ENCODE measurements around the gene TOR2A. TPM values are rescaled to one million over a fixed set of nuclear protein-coding genes. Genes with fewer than 3 reads are reported as not detected.
"Not testable (repeated sequence)": the region's sequence is repeated elsewhere in the genome, so short reads cannot be mapped to it uniquely, and the experiment has no call there.

TOR2A gene
- total RNA-seq = 10 to 100 TPM; 20.4 to 31.9 TPM

GRCh38 chr9:127734747-127735529 is at the start of gene TOR2A:
TOR2A (minus strand) TSS chr9:127735294; CDS start chr9:127735270, 24 bp downstream.
- DNase-seq (ENCODE audit: low spot score) (peak; percentile 97), ATAC-seq (peak; percentile 96 to 97)
- Mint-ChIP-seq H3K4me3 (peak within 1 kb of the TSS; percentile 78), H3K4me1 (ENCODE audit: low read depth in 2 of 2) (peaks cover 19 to 22% of the 10 kb centered on the region in 2 donors), H3K27ac (peak within 1 kb of the TSS; percentile 75 to 85), H3K36me3 (no peaks in the 10 kb centered on the region), H3K9me3 (no peaks in the 10 kb centered on the region), H3K27me3 (no peaks in the 10 kb centered on the region)

- ATAC-seq = peak; percentile 41 to 59
- peaks cover 57% of the 10 kb centered on the region in 2 donors for H3K4me1 Mint-ChIP-seq (ENCODE audit: low read depth in 2 of 2)
- peak overlapping the region; percentile 88 to 91 for H3K27ac Mint-ChIP-seq
- H3K4me3 Mint-ChIP-seq = peak overlapping the region; percentile 87
- H3K27me3 Mint-ChIP-seq = no peaks in the 10 kb centered on the region
- no peaks in the 10 kb centered on the region for H3K9me3 Mint-ChIP-seq
- H3K36me3 Mint-ChIP-seq = peaks cover 8% of the 10 kb centered on the region
- DNase-seq (ENCODE audit: low spot score) = peak; percentile 91
These were observed 48.3 kb upstream of the TOR2A start for GRCh38 chr9:127783111-127784008.

GRCh38 chr9:127781806-127782205 is 46.7 kb upstream of the TOR2A start:
- peaks cover 56 to 60% of the 10 kb centered on the region in 2 donors for H3K4me1 Mint-ChIP-seq (ENCODE audit: low read depth in 2 of 2)

GRCh38 chr9:127780909-127781308 is 45.8 kb upstream of the TOR2A start:
- peak overlapping the region; percentile 30 for H3K4me3 Mint-ChIP-seq
- not testable (repeated sequence) for H3K36me3 Mint-ChIP-seq; DNase-seq (ENCODE audit: low spot score); ATAC-seq; H3K27me3 Mint-ChIP-seq; H3K9me3 Mint-ChIP-seq
- peak overlapping the region; percentile 88 to 91 for H3K27ac Mint-ChIP-seq
- peaks cover 59 to 63% of the 10 kb centered on the region in 2 donors for H3K4me1 Mint-ChIP-seq (ENCODE audit: low read depth in 2 of 2)

More at GRCh38 chr9:127781806-127782205, 46.7 kb upstream of the TOR2A start:
- peak overlapping the region; percentile 48 for H3K4me3 Mint-ChIP-seq
- H3K36me3 Mint-ChIP-seq = peaks cover 4% of the 10 kb centered on the region
- ATAC-seq (no peak), DNase-seq (ENCODE audit: low spot score) (no peak)
- no peaks in the 10 kb centered on the region for H3K27me3 Mint-ChIP-seq
- H3K9me3 Mint-ChIP-seq = no peaks in the 10 kb centered on the region
- H3K27ac Mint-ChIP-seq = peak overlapping the region; percentile 88 to 91

GRCh38 chr9:127780126-127780885 is 45.2 kb upstream of the TOR2A start:
- DNase-seq (ENCODE audit: low spot score) = no peak
- peaks cover 4% of the 10 kb centered on the region for H3K36me3 Mint-ChIP-seq
- peaks cover 59 to 63% of the 10 kb centered on the region in 2 donors for H3K4me1 Mint-ChIP-seq (ENCODE audit: low read depth in 2 of 2)
- peak overlapping the region; percentile 88 to 91 for H3K27ac Mint-ChIP-seq
- no peaks in the 10 kb centered on the region for H3K9me3 Mint-ChIP-seq
- H3K27me3 Mint-ChIP-seq = no peaks in the 10 kb centered on the region
- H3K4me3 Mint-ChIP-seq = peak overlapping the region; percentile 98
- ATAC-seq = no peak

- H3K27me3 Mint-ChIP-seq = no peaks in the 10 kb centered on the region
- H3K27ac Mint-ChIP-seq = peak overlapping the region; percentile 88 to 91
- peak overlapping the region; percentile 98 for H3K4me3 Mint-ChIP-seq
- ATAC-seq (peak; percentile 69 to 86), DNase-seq (ENCODE audit: low spot score) (peak; percentile 88)
- H3K9me3 Mint-ChIP-seq = no peaks in the 10 kb centered on the region
- H3K36me3 Mint-ChIP-seq = peaks cover 4% of the 10 kb centered on the region
- H3K4me1 Mint-ChIP-seq (ENCODE audit: low read depth in 2 of 2) = peaks cover 54 to 58% of the 10 kb centered on the region in 2 donors
These were observed 44.3 kb upstream of the TOR2A start for GRCh38 chr9:127779136-127779981.

GRCh38 chr9:127778280-127779135 is 43.4 kb upstream of the TOR2A start, which contains the start of gene SH2D3C:
SH2D3C (minus strand) TSS chr9:127778666; CDS start chr9:127778627, 39 bp downstream.
- H3K4me3 Mint-ChIP-seq = peak within 1 kb of the TSS; percentile 98
- H3K27me3 Mint-ChIP-seq = no peaks in the 10 kb centered on the region
- peak within 1 kb of the TSS; percentile 88 to 91 for H3K27ac Mint-ChIP-seq
- H3K4me1 Mint-ChIP-seq (ENCODE audit: low read depth in 2 of 2) = peaks cover 51 to 55% of the 10 kb centered on the region in 2 donors
- DNase-seq (ENCODE audit: low spot score) (no peak), ATAC-seq (peak; percentile 20 to 36)
- H3K36me3 Mint-ChIP-seq = peaks cover 4% of the 10 kb centered on the region
- H3K9me3 Mint-ChIP-seq = no peaks in the 10 kb centered on the region

GRCh38 chr9:127777368-127777980 is 42.4 kb upstream of the TOR2A start:
- ATAC-seq = no peak
- peak overlapping the region; percentile 88 to 91 for H3K27ac Mint-ChIP-seq
- H3K4me3 Mint-ChIP-seq = peak overlapping the region; percentile 98
- no peaks in the 10 kb centered on the region for H3K27me3 Mint-ChIP-seq
- no peak for DNase-seq (ENCODE audit: low spot score)
- peaks cover 4% of the 10 kb centered on the region for H3K36me3 Mint-ChIP-seq
- peaks cover 40 to 44% of the 10 kb centered on the region in 2 donors for H3K4me1 Mint-ChIP-seq (ENCODE audit: low read depth in 2 of 2)
- no peaks in the 10 kb centered on the region for H3K9me3 Mint-ChIP-seq

- DNase-seq (ENCODE audit: low spot score) = no peak
- ATAC-seq = no peak
- peaks cover 39 to 43% of the 10 kb centered on the region in 2 donors for H3K4me1 Mint-ChIP-seq (ENCODE audit: low read depth in 2 of 2)
- peaks cover 4% of the 10 kb centered on the region for H3K36me3 Mint-ChIP-seq
- peak overlapping the region; percentile 88 to 91 for H3K27ac Mint-ChIP-seq
- peak overlapping the region; percentile 98 for H3K4me3 Mint-ChIP-seq
- no peaks in the 10 kb centered on the region for H3K27me3 Mint-ChIP-seq
- H3K9me3 Mint-ChIP-seq = no peaks in the 10 kb centered on the region
These were observed 41.8 kb upstream of the TOR2A start for GRCh38 chr9:127776924-127777289.

- H3K36me3 Mint-ChIP-seq = peaks cover 4% of the 10 kb centered on the region
- peak overlapping the region; percentile 98 for H3K4me3 Mint-ChIP-seq
- peak; percentile 83 for DNase-seq (ENCODE audit: low spot score)
- no peaks in the 10 kb centered on the region for H3K9me3 Mint-ChIP-seq
- peak; percentile 53 to 61 for ATAC-seq
- H3K27me3 Mint-ChIP-seq = no peaks in the 10 kb centered on the region
- peak overlapping the region; percentile 88 to 91 for H3K27ac Mint-ChIP-seq
- peaks cover 35 to 37% of the 10 kb centered on the region in 2 donors for H3K4me1 Mint-ChIP-seq (ENCODE audit: low read depth in 2 of 2)
These were observed 41.3 kb upstream of the TOR2A start for GRCh38 chr9:127776195-127776923.

- H3K27me3 Mint-ChIP-seq = no peaks in the 10 kb centered on the region
- peak overlapping the region; percentile 63 to 75 for H3K27ac Mint-ChIP-seq
- no peak for DNase-seq (ENCODE audit: low spot score)
- peaks cover 43 to 49% of the 10 kb centered on the region in 2 donors for H3K4me1 Mint-ChIP-seq (ENCODE audit: low read depth in 2 of 2)
- H3K36me3 Mint-ChIP-seq = peaks cover 5% of the 10 kb centered on the region
- no peaks in the 10 kb centered on the region for H3K9me3 Mint-ChIP-seq
- ATAC-seq = no peak
- peak overlapping the region; percentile 6 for H3K4me3 Mint-ChIP-seq
These were observed 38.9 kb upstream of the TOR2A start for GRCh38 chr9:127773981-127774380.

Data from natural killer cell treated with Interleukin-12 subunit alpha and Interleukin-12 subunit beta and Interleukin-15 and Interleukin-18, amount 100 ng/mL, for 72 hours (primary cell).